Measurements from ENCODE around the gene MSLN. TPM values are rescaled to one million over a fixed set of nuclear protein-coding genes. Genes with fewer than 3 reads are reported as not detected.

MSLN gene
- total and polyA plus RNA-seq, 9 donors = 0.23 to 6.9 (median 0.71) TPM

- no peak for DNase-seq
- H3K27me3 ChIP-seq (ENCODE audit: control insufficient read depth, insufficient read depth, low read length) = peaks cover 8% of the 10 kb centered on the region
- 73% methylated on average over 28 of the region's 36 CpGs for WGBS (ENCODE audit: insufficient coverage)
These were observed 22.4 kb downstream of the MSLN start for GRCh38 chr16:782766-783403.

DNA sequence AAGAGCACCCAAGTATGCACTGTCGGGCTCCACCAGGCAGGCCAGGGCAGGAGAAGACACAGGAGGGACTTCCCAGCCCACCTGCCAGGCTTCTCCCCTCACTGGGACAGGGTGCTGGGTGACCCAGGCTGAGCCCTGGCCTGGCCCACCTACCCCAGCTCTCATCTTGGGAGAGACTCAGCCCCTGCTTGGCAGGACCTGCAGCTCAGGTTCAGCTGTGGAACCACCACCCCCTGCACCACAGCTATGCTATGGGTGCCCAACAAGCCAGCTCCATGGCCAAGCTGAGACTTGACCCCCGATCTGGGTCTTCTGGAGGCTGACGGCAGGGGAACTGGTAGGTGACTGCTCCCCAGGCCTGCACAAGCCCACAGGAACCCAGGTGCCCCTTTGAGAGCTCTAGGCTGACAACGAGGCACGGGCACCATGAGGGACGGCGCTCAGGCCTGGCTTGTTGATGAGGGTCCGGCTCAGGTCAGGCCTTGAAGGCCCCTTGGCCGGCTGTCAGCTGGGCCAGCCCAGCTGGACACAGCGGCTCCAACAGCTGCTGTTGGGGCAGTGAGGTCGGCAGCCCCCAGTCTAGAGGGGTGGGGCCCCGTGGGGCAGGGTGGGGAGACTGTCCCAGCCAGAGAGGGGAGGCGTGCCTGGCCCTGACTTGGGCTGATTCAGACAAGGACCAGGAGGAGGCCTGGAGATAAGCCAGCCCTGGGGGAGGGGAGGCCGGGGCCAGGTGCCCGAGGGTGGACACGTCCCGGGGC lies 23.0 kb downstream of the MSLN start:
- no peaks in the 10 kb centered on the region for H3K9me3 ChIP-seq (replicated peaks; ENCODE audit: control insufficient read depth, low read depth, low read length)
- WGBS (ENCODE audit: insufficient coverage) = 44% methylated on average over 14 of the region's 17 CpGs
- no peak overlapping the region for H3K4me3 ChIP-seq (ENCODE audit: low read length)
- H3K36me3 ChIP-seq (ENCODE audit: control insufficient read depth, insufficient read depth, low read length) = peaks cover 21% of the 10 kb centered on the region
- peaks cover 1% of the 10 kb centered on the region for H3K27me3 ChIP-seq (ENCODE audit: control insufficient read depth, insufficient read depth, low read length)
- H3K4me1 ChIP-seq (ENCODE audit: control insufficient read depth, insufficient read depth, low read length) = peaks cover 32% of the 10 kb centered on the region
- peak; percentile 47 for DNase-seq
- no peak overlapping the region for H3K27ac ChIP-seq (ENCODE audit: low read length)

More at GRCh38 chr16:782766-783403, 22.4 kb downstream of the MSLN start:
- Histone ChIP-seq H3K4me3 (ENCODE audit: low read length) (no peak overlapping the region), H3K4me1 (ENCODE audit: control insufficient read depth, insufficient read depth, low read length) (peaks cover 32% of the 10 kb centered on the region), H3K36me3 (ENCODE audit: control insufficient read depth, insufficient read depth, low read length) (peaks cover 21% of the 10 kb centered on the region), H3K9me3 (replicated peaks; ENCODE audit: control insufficient read depth, low read depth, low read length) (no peaks in the 10 kb centered on the region), H3K27ac (ENCODE audit: low read length) (no peak overlapping the region)

DNA sequence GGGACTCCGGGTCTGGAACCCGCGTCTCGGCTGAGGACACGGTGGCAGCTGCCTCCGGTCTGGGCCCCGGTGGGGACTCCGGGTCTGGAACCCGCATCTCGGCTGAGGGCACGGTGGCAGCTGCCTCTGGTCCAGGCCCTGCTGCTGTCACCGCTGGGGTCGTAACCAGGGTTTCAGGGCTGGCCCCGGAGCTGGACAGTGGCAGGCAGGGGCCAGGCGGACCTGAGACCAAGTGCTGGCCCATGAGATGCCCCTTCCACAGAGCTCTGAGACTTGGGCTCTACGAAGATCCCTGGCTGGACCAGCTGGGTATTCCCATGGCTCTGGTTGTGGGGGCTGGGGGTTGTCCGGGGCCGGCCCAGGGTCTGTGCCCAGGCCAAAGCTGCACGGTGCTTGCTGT lies 23.9 kb downstream of the MSLN start:
- 85% methylated on average over 18 of the region's 19 CpGs for WGBS (ENCODE audit: insufficient coverage)
- Histone ChIP-seq H3K27ac (ENCODE audit: low read length) (no peak overlapping the region), H3K27me3 (ENCODE audit: control insufficient read depth, insufficient read depth, low read length) (no peaks in the 10 kb centered on the region)

GRCh38 chr16:785563-786535 lies 25.3 kb downstream of the MSLN start:
- WGBS (ENCODE audit: insufficient coverage) = 49% methylated on average over 43 of the region's 58 CpGs
- H3K9me3 ChIP-seq (replicated peaks; ENCODE audit: control insufficient read depth, low read depth, low read length) = no peaks in the 10 kb centered on the region
- DNase-seq = no peak

More for the DNA sequence above, 23.9 kb downstream of the MSLN start:
- Histone ChIP-seq H3K9me3 (replicated peaks; ENCODE audit: control insufficient read depth, low read depth, low read length) (no peaks in the 10 kb centered on the region), H3K4me1 (ENCODE audit: control insufficient read depth, insufficient read depth, low read length) (peaks cover 39% of the 10 kb centered on the region), H3K4me3 (ENCODE audit: low read length) (no peak overlapping the region), H3K36me3 (ENCODE audit: control insufficient read depth, insufficient read depth, low read length) (peaks cover 21% of the 10 kb centered on the region)
- DNase-seq = no peak

GRCh38 chr16:787321-787966 lies 26.9 kb downstream of the MSLN start:
- no peaks in the 10 kb centered on the region for H3K9me3 ChIP-seq (replicated peaks; ENCODE audit: control insufficient read depth, low read depth, low read length)
- DNase-seq = no peak
- 38% methylated on average over 47 of the region's 47 CpGs for WGBS (ENCODE audit: insufficient coverage)
- peak overlapping the region; percentile 79 for H3K4me3 ChIP-seq (ENCODE audit: low read length)
- no peak overlapping the region for H3K27ac ChIP-seq (ENCODE audit: low read length)
- peaks cover 50% of the 10 kb centered on the region for H3K36me3 ChIP-seq (ENCODE audit: control insufficient read depth, insufficient read depth, low read length)
- H3K27me3 ChIP-seq (ENCODE audit: control insufficient read depth, insufficient read depth, low read length) = no peaks in the 10 kb centered on the region
- peaks cover 36% of the 10 kb centered on the region for H3K4me1 ChIP-seq (ENCODE audit: control insufficient read depth, insufficient read depth, low read length)

More at GRCh38 chr16:785563-786535, 25.3 kb downstream of the MSLN start:
- Histone ChIP-seq H3K4me3 (ENCODE audit: low read length) (no peak overlapping the region), H3K4me1 (ENCODE audit: control insufficient read depth, insufficient read depth, low read length) (peaks cover 41% of the 10 kb centered on the region), H3K27me3 (ENCODE audit: control insufficient read depth, insufficient read depth, low read length) (no peaks in the 10 kb centered on the region), H3K36me3 (ENCODE audit: control insufficient read depth, insufficient read depth, low read length) (peaks cover 35% of the 10 kb centered on the region), H3K27ac (ENCODE audit: low read length) (no peak overlapping the region)

DNA sequence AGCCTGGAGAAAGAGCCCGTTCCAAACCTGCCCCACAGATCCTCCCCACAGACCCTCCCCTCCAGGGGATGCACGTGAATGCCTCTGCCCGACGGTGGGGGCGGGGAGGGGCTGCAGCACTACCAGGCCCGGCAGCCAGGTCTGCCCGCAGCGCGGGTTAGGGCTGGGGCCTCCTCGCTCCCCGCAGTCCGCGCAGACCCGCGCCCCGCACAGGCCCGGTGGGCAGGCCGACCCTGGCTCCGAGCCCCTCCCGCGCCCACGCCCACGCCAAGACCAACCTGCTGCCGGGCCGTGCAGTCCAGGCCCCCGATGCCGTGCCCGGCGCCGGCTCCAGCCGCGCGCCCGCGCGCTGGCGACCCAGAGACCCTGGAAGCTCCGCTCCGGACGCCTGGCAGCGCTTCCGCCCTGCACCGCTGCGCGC lies 27.5 kb downstream of the MSLN start, which contains the start of gene RPUSD1:
Gene RPUSD1 (minus strand): TSS at position 404 of the 421 bp plus-strand sequence. CDS start 644 bp downstream, outside the sequence.
- Histone ChIP-seq H3K9me3 (replicated peaks; ENCODE audit: control insufficient read depth, low read depth, low read length) (no peaks in the 10 kb centered on the region), H3K4me1 (ENCODE audit: control insufficient read depth, insufficient read depth, low read length) (peaks cover 30% of the 10 kb centered on the region), H3K27ac (ENCODE audit: low read length) (peak within 1 kb of the TSS; percentile 35), H3K4me3 (ENCODE audit: low read length) (peak within 1 kb of the TSS; percentile 80), H3K36me3 (ENCODE audit: control insufficient read depth, insufficient read depth, low read length) (peaks cover 55% of the 10 kb centered on the region), H3K27me3 (ENCODE audit: control insufficient read depth, insufficient read depth, low read length) (no peaks in the 10 kb centered on the region)
- no peak for DNase-seq
- WGBS (ENCODE audit: insufficient coverage) = under 1% methylated on average over 35 of the region's 45 CpGs

DNA sequence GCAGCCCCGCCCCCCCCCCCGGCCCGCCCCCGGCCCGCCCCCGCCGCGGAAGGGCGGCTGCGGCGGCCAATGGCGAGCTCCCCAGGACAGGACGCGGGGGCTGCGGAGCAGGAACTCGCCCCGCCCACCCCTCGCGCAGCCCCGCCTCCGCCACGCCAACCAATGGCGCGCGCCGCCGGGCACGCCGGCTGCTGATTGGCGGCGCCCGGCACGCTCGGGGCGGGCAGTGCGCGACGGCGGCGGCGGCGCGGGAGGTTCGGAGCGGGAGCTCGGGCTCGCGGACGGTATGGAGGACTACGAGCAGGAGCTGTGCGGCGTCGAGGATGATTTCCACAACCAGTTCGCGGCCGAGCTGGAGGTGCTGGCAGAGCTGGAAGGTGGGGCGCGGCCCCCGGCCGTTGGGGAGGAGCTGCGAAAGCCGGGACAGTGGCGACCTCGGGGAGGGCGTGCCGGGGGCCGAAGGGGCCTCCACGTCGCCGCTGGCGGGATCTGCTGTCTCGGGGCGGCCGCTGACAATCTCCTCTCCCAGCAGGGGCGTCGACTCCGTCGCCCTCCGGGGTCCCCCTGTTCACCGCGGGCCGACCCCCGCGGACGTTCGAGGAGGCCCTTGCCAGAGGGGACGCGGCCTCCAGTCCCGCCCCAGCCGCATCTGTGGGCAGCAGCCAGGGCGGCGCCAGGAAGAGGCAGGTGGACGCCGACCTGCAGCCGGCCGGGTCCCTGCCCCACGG lies 28.0 kb downstream of the MSLN start, which contains the start of gene CHTF18:
Gene CHTF18 (plus strand): TSS at position 222 of the 728 bp plus-strand sequence. CDS start 65 bp downstream, at position 287.
- peak within 1 kb of the TSS; percentile 80 for H3K4me3 ChIP-seq (ENCODE audit: low read length)
- H3K27ac ChIP-seq (ENCODE audit: low read length) = peak within 1 kb of the TSS; percentile 35
- under 1% methylated on average over 97 of the region's 97 CpGs for WGBS (ENCODE audit: insufficient coverage)
- no peaks in the 10 kb centered on the region for H3K9me3 ChIP-seq (replicated peaks; ENCODE audit: control insufficient read depth, low read depth, low read length)
- H3K4me1 ChIP-seq (ENCODE audit: control insufficient read depth, insufficient read depth, low read length) = peaks cover 25% of the 10 kb centered on the region
- H3K27me3 ChIP-seq (ENCODE audit: control insufficient read depth, insufficient read depth, low read length) = no peaks in the 10 kb centered on the region
- peak; percentile 97 for DNase-seq
- peaks cover 60% of the 10 kb centered on the region for H3K36me3 ChIP-seq (ENCODE audit: control insufficient read depth, insufficient read depth, low read length)

GRCh38 chr16:789191-789850 lies 28.8 kb downstream of the MSLN start:
- WGBS (ENCODE audit: insufficient coverage) = 63% methylated on average over 33 of the region's 33 CpGs
- Histone ChIP-seq H3K36me3 (ENCODE audit: control insufficient read depth, insufficient read depth, low read length) (peaks cover 64% of the 10 kb centered on the region), H3K27ac (ENCODE audit: low read length) (no peak overlapping the region), H3K4me3 (ENCODE audit: low read length) (peak overlapping the region; percentile 80), H3K27me3 (ENCODE audit: control insufficient read depth, insufficient read depth, low read length) (no peaks in the 10 kb centered on the region), H3K4me1 (ENCODE audit: control insufficient read depth, insufficient read depth, low read length) (peaks cover 17% of the 10 kb centered on the region), H3K9me3 (replicated peaks; ENCODE audit: control insufficient read depth, low read depth, low read length) (no peaks in the 10 kb centered on the region)
- no peak for DNase-seq

All from muscle of leg (tissue), 11 donors.